ENCODE data around the gene MACROD2.

MACROD2 gene

DNA sequence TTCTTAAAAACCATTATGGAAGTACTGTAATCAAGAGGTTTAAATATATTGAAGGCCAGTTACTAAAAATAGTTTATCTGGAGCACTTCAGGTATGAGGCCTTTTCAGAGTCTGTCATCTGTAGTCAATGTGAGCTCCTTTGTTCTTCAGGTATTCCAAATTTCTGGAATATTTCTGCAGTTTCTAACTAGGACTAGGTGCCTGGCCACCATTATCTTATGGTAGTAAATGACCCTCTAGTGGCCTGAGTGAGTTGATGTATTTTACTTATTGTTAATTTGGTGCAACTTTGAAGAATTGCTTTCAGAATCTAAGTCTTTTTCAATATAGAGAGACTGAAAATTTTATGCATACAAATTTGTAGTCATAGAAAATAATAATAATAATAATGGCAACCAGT is 437.3 kb downstream of the MACROD2 start:
- POLR2A ChIA-PET = no interaction called here
- no peak for DNase-seq (ENCODE audit: extremely low spot score)
- TF ChIP-seq, protein P1, sequence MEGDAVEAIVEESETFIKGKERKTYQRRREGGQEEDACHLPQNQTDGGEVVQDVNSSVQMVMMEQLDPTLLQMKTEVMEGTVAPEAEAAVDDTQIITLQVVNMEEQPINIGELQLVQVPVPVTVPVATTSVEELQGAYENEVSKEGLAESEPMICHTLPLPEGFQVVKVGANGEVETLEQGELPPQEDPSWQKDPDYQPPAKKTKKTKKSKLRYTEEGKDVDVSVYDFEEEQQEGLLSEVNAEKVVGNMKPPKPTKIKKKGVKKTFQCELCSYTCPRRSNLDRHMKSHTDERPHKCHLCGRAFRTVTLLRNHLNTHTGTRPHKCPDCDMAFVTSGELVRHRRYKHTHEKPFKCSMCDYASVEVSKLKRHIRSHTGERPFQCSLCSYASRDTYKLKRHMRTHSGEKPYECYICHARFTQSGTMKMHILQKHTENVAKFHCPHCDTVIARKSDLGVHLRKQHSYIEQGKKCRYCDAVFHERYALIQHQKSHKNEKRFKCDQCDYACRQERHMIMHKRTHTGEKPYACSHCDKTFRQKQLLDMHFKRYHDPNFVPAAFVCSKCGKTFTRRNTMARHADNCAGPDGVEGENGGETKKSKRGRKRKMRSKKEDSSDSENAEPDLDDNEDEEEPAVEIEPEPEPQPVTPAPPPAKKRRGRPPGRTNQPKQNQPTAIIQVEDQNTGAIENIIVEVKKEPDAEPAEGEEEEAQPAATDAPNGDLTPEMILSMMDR (IDR thresholded peaks at IDR 0.05; ENCODE audit: control extremely low read depth, extremely low read depth, low read depth, missing control alignments) = no peak
- CTCF ChIA-PET = no interaction called here

DNA sequence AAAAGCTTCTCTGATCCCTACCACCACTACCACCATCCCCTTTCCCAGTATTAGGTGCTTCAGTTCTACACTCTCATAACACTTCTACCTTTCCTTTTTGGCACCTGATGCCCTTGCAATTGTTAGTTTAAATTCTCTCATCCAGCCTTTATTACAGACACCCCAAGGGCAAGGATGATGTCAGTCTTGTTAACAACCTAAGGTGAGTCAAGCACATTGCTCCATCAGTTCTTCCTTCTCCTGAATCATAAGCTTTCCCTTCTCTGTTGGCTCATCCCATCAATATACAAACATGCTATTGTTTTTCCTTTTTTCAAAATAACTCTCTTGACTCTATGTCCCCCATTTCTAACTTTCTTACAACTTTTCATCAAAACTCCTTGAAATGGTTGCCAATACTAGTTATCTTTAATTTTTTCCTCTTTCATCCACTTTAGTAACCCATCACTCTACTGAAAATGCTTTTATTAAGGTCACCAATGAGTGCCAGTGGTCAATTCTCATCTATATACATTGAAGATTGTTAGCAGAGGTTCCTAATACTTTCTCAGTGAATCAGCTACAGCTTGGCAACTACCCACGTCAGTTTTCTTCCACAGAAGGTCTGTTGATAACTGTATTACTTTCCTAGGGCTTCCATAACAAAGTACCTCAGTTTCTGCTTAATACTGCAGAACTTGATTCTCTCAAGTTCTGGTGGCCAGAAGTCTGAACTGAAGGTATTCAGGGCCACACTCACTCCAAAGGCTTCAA is 439.2 kb downstream of the MACROD2 start:
- ChIA-PET CTCF (no interaction called here), POLR2A (no interaction called here)
- TF ChIP-seq, protein P1 (IDR thresholded peaks at IDR 0.05; ENCODE audit: control extremely low read depth, extremely low read depth, low read depth, missing control alignments) = no peak
- no peak for DNase-seq (ENCODE audit: extremely low spot score)

DNA sequence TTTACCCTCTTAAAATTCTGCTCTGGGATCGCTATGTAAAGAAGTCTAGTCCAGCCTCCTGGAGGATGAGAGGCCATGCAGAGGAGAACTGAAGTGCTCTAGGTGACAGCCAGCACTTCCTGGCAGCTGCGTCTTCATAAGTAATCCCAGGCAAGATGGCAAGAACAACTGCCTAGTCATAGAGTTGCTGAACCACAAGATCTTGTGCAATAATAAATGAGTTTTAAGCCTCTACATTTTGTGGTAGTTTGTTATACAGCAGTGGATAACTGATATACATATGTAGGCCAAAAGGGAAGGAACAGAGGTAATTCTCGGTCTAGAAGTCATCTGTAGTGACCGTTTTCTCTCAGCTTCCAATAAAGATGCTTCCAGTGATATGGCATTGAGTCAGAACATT is 445.9 kb downstream of the MACROD2 start:
- no peak for DNase-seq (ENCODE audit: extremely low spot score)
- ChIA-PET CTCF (no interaction called here), POLR2A (no interaction called here)
- TF ChIP-seq, protein P1 (IDR thresholded peaks at IDR 0.05; ENCODE audit: control extremely low read depth, extremely low read depth, low read depth, missing control alignments) = no peak

DNA sequence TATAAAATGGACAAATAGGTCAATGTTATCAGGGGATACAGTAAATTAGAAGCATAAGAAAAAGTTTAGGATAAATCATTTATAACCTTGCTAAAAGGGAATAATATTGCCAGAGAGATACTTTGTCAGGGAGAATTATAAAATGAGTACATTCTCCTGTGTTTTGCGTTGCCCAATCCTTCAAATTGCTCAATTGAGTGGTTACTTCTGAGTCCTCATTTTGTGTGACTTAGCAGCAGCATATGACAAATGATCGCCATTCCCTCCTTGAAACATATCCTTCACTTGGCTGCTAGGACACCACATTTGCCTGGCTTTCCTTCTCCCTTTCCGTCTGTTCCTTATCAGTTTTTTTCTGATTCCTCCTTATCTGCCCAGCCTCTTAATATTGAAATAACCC is 448.8 kb downstream of the MACROD2 start:
- POLR2A ChIA-PET = no interaction called here
- CTCF ChIA-PET = no interaction called here
- DNase-seq (ENCODE audit: extremely low spot score) = no peak
- TF ChIP-seq, protein P1 (IDR thresholded peaks at IDR 0.05; ENCODE audit: control extremely low read depth, extremely low read depth, low read depth, missing control alignments) = no peak

DNA sequence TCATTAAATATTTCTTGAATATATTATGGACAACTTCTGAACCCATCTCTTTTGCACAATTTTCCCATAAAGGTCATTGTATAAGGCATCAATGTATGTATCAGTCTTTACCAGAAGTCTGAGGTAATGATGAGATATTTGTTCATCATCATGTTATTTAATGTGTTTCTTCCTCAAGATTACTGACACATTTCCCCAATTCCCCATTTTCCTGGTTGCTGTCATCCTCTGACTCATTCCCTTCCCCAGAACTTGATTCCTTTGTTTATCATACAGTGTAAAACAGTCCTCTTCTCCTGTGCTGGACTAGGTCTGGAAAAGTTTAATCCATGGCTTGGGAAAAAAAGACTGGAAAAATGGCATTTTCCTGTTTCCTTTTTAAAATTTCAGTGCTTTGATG is 450.0 kb downstream of the MACROD2 start:
- CTCF ChIA-PET = no interaction called here
- DNase-seq (ENCODE audit: extremely low spot score) = no peak
- TF ChIP-seq, protein P1 (IDR thresholded peaks at IDR 0.05; ENCODE audit: control extremely low read depth, extremely low read depth, low read depth, missing control alignments) = no peak
- POLR2A ChIA-PET = no interaction called here

DNA sequence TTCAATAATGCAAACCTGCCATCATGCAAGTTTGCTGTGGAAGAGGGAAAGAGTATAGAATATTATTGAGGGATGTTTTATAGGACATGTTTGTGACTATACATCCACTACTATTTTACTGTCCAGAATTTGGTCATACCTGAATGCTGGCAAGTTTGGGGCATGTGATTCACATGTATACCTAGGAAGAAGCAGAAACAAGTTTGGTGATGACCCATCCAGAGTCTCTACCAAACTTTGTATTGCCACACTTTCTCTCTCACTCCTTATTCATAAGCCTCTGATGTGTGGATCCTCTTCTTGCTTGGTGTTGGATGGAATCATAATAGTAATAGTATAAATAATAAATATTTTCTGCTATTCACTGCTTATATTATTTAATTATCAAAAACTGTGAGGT is 450.6 kb downstream of the MACROD2 start:
- ChIA-PET POLR2A (no interaction called here), CTCF (no interaction called here)
- DNase-seq (ENCODE audit: extremely low spot score) = no peak
- TF ChIP-seq, protein P1 (IDR thresholded peaks at IDR 0.05; ENCODE audit: control extremely low read depth, extremely low read depth, low read depth, missing control alignments) = no peak
